Upper lobe of left lung (tissue), 4 donors: Measurements from ENCODE around the gene SYNPR.

Experiments used
- POLR2A ChIP-seq, 4 donors: fragments of 450-650 bp; IDR thresholded peaks; one replicate each; pipeline ENCODE4 v1.5.1; 2016 to 2017; ENCODE audit warnings: antibody characterized with exemption in 4 of 4, mild to moderate bottlenecking in 2 of 4
- POLR2AphosphoS5 ChIP-seq, 2 donors: sonication (generic); formaldehyde crosslinking; IDR thresholded peaks; one replicate each; pipeline ENCODE4 v1.5.1; 2017; ENCODE audit warnings: antibody characterized with exemption in 2 of 2

GRCh38 chr3:63624941-63625560, 346.9 kb downstream of the SYNPR start:
- no peak for TF ChIP-seq POLR2A (IDR thresholded peaks at IDR 0.05)
- no peak for TF ChIP-seq POLR2AphosphoS5 (IDR thresholded peaks at IDR 0.05)
